GM18519 (cell line): ENCODE measurements around the gene KCTD8.
"Not testable (repeated sequence)": the region's sequence is repeated elsewhere in the genome, so short reads cannot be mapped to it uniquely, and the experiment has no call there.

Experiments
- ATAC-seq: cut with Tn5 transposase; IDR thresholded peaks from one replicate; pipeline ENCODE4 v1.9.1; 2021; ENCODE audit warnings: mild to moderate bottlenecking, moderate library complexity; ENCODE audit not compliant: unreplicated experiment, low FRiP score

The KCTD8 gene

DNA sequence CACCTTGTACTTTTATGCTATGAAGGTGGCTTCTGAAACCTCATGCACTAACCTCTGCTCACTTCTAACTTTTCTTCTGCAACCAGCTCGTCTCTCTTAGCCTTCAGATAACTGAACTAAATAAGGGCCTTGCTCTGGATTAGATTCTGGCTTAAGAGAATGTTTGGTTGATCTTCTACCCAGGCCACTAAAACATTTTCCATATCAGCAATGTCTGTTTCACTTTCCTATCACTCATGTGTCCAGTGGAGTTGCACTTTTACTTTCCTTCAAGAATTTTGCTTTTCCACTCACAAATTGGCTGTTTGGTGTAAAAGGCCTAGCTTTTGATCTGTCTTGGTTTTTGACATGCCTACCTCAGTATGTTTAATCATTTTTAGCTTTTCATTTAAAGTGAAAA, 105.8 kb downstream of the KCTD8 start:
- ATAC-seq = no peak

DNA sequence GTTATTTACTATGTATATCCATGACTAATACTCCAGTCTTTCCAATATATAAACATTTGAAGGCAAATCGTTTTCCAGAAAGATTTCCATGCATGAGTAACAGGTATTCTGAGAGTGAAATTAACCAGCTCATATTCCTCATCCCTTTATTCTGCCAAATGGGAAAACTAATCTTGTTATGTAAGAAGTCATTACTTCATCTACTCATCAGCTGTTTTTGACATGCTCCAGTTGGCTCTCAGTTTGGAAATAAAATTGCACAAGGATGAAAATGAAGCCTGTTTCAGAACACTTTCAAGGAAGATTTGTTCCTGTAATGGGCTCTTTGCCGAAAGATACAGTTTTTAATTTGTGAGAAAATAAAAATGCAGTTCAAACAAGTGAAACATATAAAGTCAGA, 121.9 kb downstream of the KCTD8 start:
- ATAC-seq = no peak

GRCh38 chr4:44320833-44321232, 127.8 kb downstream of the KCTD8 start:
- ATAC-seq = no peak

DNA sequence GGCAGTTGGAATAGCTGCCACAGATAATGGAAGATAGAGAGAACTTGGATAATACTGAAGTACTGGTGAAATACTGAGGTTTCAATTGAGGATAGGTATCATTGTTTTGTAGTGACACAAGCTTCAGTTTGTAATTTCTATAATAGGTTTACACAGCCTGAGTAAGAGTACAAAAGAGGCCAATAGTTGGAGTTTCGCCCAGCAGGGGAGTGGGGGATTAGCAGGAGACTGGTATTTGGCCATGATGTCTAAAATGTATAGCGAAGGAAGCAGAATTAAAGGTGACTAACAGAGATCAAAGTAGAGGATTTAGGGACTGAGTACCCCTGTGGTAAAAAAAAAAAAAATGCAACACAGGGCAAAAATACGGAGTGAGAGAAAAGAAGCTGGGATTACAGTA, 129.5 kb downstream of the KCTD8 start:
- no peak for ATAC-seq

GRCh38 chr4:44313702-44314101, 134.9 kb downstream of the KCTD8 start:
- no peak for ATAC-seq

DNA sequence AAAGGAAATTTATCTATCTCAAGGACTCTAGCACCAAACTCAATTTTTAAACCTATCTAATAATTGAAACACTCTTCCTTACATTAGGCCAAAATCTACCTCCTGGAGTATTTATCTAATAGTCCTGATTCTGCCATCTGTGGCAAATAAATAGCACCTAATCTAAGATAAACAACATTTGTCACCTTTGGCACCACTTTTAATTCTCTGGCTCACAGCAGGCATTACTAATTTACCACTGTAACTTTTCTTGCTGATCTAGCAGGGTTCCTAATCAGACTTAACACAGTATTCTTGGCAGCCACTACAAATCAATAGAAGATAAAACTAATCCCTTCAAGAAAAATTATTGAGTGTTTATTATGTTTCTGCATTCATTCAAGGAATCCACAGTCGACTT, 161.1 kb downstream of the KCTD8 start:
- ATAC-seq = no peak

- ATAC-seq = no peak
These were observed 169.1 kb downstream of the KCTD8 start for GRCh38 chr4:44279469-44279868.

DNA sequence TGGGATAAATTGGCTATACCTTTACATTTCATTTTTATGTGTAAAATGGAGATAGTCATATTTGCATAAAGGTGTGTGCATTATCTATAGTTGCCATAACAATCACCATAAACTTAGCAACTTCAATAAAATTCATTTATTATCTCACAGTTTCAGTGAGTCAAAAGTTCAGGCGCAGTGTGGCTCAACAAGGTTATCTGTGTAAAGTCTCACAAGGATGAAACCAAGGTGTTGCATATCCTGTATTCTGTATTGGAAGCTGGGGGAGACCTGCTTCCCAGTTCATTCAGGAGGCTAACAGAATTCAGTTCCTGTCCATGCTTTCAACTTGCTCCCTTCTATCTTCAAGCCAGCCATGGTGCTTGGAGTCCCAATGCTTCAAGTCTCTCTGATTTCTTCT, 169.5 kb downstream of the KCTD8 start:
- no peak for ATAC-seq

- ATAC-seq = no peak
These were observed 191.1 kb downstream of the KCTD8 start for GRCh38 chr4:44257461-44257860.

GRCh38 chr4:44256414-44256813, 192.2 kb downstream of the KCTD8 start:
- no peak for ATAC-seq

GRCh38 chr4:44237643-44238042, 211.0 kb downstream of the KCTD8 start:
- no peak for ATAC-seq

DNA sequence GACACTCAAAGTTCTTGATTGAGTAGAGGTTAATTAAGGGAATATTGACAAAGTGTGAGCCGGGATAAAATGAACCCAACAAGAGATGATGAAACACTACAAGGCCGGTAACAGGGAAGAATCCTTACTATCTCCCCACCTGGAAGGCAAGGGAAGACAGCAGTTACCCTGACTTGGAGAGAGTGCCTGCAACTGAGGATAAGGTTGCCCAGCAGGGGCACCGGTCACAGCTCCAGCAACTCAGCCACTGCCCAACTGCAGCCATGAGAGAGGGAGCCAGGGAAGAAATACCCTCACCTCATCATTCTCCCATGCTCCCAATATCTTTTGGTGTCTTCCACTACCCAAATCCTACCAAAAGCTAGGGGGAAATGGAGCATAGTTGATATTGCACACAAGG, 212.7 kb downstream of the KCTD8 start:
- ATAC-seq = no peak

DNA sequence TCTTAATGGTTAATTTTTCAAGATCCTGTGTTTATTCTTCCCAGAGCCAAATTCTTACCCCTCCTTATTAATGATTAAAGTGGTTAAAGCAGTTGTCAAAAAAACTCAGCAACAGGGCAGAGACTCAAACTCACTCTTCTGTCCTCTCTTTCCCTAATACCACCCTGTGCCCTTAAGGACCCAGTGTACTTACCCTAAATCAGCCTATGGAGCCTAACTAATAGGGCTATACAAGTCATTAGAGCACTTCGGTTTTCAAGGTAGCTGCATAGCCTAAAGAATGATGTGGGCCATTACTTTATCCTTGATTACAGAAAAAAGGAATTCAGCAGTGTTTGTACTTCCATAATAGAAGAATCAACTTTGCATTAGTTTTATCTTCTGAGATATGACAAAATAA, 216.3 kb downstream of the KCTD8 start:
- no peak for ATAC-seq

DNA sequence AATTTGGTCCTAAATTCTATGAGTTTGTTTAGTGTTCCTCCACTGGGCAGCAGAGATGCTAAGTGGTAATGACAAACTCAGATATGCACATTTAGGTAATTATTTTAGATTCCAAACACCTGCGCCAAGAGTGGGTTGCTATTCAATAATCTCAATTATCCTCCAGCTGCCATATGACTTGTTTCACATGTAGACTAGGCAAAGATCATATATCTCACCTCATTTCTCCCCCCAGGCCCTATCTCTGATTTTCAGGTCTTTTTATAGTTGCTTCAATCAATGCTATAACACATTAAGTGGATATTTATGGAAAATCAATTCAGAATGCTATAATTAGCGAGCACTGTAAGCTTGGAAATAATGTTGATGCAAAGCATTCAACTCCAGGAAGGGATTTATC, 217.6 kb downstream of the KCTD8 start:
- ATAC-seq = no peak

DNA sequence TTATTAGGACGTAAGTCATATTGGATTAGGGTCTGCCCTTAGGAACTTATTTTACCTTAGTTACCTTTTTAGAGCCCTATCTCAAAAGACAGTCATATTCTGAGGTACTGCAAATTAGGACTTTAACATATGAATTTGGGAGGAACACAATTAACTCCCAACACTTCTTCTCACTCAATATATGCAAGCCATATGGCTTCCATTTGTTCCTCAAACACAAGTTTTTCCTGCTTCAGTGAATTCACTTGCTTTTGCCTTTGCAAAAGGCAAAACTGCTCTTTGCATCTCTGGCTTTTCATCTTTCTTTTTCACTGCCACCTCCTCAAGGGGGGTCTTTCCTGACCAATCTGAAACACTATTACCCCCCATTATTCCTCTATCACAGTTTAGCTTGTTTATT, 220.3 kb downstream of the KCTD8 start:
- ATAC-seq = no peak

- no peak for ATAC-seq
These were observed 227.2 kb downstream of the KCTD8 start for GRCh38 chr4:44221407-44221806.

DNA sequence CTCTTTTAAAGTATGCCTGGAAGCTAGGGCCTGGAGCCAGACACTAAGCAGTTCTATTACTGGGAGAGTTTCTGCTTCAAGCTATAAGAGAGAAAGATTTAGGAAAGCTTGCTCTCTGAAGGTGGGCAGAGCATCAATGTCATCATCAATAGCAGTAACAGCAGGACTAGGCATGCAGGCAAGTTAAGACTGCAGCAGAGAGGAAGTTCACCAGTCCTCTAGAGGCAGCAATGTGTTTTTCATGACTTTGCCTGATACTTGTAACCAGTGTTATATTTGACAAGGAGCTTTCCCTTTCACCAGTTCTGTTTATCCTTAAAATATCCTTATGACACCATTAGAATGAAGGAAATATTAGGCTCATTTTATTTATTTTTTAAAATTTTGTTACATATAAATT, 237.9 kb downstream of the KCTD8 start:
- ATAC-seq = no peak

DNA sequence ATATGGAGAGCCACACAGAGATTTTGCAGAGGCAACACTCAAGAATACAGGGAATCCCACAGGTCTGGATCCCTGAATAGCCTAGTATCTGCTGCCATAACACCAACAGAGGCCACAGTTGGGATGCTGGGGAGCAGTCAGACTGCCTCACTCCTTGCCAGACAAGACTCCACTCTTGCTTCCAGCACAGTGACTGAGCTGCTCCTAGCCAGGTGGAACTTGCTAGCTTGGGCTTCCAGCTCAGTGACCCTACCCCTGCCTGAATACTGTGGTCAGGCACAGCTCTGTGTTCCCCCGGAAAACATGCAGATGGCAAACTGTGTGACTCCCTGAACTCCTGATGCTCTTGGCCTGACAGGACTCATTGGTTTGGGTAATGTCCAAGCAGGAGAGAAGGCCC, 251.8 kb downstream of the KCTD8 start:
- no peak for ATAC-seq

DNA sequence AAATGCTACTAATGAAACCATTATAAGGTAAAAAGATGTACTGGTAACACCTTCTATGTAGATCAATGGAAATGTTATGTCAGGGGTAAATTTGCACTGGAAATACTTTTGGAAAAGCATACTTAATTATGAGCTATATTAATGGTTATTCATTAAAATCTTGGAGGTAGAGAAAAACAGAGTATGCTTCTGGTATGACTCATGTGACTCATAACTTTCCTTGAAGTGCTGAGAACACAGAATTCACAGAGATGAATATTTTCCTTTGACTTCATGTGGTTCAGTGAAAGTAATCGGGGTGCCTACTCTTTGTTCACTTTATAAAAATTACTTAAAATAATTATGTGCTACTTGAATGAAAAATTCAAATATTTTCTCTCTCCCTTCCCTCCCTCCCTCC, 254.2 kb downstream of the KCTD8 start:
- no peak for ATAC-seq

- ATAC-seq = no peak
These were observed 261.8 kb downstream of the KCTD8 start for GRCh38 chr4:44186850-44187246.

DNA sequence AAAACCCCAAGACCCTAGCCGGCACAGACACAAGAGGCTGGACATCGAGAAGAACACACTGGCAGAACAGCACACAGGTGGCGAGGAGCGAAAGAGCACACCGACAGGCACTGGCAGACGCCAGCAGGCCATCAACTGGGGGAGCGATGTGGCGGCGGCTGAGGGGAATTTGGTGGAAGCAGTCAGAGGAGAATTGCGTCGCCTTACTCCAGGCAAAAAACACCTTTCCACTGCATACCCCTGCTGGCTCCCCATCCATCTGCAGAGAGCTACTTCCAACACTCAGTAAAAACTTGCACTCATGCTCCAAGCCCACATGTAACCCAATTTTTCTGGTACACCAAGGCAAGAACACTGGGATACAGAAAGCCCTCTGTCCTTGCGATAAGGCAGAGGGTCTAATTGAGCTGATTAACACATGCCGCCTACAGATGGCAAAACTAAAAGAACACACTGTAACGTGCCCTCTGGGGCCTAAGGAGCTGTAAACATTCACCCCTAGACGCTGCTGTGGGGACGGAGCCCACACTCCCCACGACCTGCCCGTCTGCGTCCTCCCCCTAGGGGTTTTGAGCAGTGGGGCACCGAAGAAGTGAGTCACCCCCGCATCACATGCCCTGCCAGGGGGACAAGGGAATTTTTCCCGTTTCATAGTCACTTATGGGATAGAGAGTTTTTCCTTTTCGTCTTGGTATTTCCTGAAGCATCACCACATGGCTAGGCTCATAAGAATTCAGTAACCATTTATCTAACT, 262.3 kb downstream of the KCTD8 start:
- ATAC-seq = no peak

DNA sequence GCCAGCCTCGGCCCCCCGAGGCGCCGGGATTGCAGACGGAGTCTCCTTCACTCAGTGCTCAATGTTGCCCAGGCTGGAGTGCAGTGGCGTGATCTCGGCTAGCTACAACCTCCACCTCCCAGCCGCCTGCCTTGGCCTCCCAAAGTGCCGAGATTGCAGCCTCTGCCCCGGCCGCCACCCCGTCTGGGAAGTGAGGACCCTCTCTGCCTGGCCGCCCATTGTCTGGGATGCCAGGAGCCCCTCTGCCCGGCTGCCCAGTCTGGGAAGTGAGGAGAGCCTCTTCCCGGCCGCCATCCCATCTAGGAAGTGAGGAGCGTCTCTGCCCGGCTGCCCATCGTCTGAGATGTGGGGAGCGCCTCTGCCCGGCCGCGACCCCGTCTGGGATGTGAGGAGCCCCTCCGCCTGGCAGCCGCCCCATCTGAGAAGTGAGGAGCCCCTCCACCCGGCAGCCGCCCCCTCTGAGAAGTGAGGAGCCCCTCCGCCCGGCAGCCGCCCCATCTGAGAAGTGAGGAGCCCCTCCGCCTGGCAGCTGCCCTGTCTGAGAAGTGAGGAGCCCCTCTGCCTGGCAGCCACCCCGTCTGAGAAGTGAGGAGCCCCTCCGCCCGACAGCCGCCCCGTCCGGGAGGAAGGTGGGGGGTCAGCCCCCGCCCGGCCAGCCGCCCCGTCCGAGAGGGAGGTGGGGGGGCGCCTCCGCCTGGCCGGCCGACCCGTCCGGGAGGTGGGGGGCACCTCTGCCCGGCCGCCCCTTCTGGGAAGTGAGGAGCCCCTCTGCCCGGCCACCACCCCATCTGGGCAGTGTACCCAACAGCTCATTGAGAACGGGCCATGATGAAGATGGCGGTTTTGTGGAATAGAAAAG, 266.9 kb downstream of the KCTD8 start:
- ATAC-seq = not testable (repeated sequence)
